OCI-LY1 (cell line): ENCODE results near the gene ZFHX3.

Experiments used
- H2AFZ ChIP-seq: fragments of 200-600 bp; sonication (generic), shearing (Covaris generic); 2 replicates; pipeline ENCODE4 v1.6.0; 2014; ENCODE audit warnings: antibody characterized with exemption, mild to moderate bottlenecking, low read length
- H3F3A ChIP-seq: fragments of 200-600 bp; sonication (generic), shearing (Covaris generic); 2 replicates; pipeline ENCODE4 v1.6.0; 2014; ENCODE audit warnings: mild to moderate bottlenecking, antibody characterized with exemption, low read length, moderate library complexity; ENCODE audit not compliant: insufficient read depth
- H3K27ac ChIP-seq: fragments of 200-600 bp; sonication (generic); 2 replicates; pipeline ENCODE4 v1.5.1; 2014; ENCODE audit warnings: low read length, mixed run types, mild to moderate bottlenecking, low read depth; ENCODE audit not compliant: poor library complexity, severe bottlenecking
- H3K27me3 ChIP-seq: fragments of 200-600 bp; sonication (generic); 2 replicates; pipeline ENCODE4 v1.6.0; 2014; ENCODE audit warnings: antibody characterized with exemption, mild to moderate bottlenecking, low read length, moderate library complexity; ENCODE audit not compliant: insufficient read depth
- H3K36me3 ChIP-seq: fragments of 200-600 bp; sonication (generic); 2 replicates; pipeline ENCODE4 v1.6.1; 2014; ENCODE audit warnings: mild to moderate bottlenecking, antibody characterized with exemption, low read length, moderate library complexity, mixed read lengths; ENCODE audit not compliant: insufficient read depth
- H3K4me1 ChIP-seq: fragments of 200-600 bp; sonication (generic); 2 replicates; pipeline ENCODE4 v1.5.1; 2014; ENCODE audit warnings: mild to moderate bottlenecking, low read length, moderate library complexity; ENCODE audit not compliant: insufficient read depth, severe bottlenecking
- H3K4me2 ChIP-seq: fragments of 200-600 bp; sonication (generic), shearing (Covaris generic); 2 replicates; pipeline ENCODE4 v1.6.1; 2014; ENCODE audit warnings: low read length
- H3K4me3 ChIP-seq: fragments of 200-600 bp; sonication (generic); 2 replicates; pipeline ENCODE4 v1.5.1; 2014; ENCODE audit warnings: low read length, low read depth, mild to moderate bottlenecking, mixed read lengths; ENCODE audit not compliant: poor library complexity, severe bottlenecking
- H3K79me2 ChIP-seq: fragments of 200-600 bp; shearing (Covaris generic); 2 replicates; pipeline ENCODE4 v1.6.1; 2016; ENCODE audit warnings: mixed run types, low read length, mixed read lengths; ENCODE audit not compliant: insufficient read depth
- H3K9ac ChIP-seq: fragments of 200-600 bp; sonication (generic), shearing (Covaris generic); 2 replicates; pipeline ENCODE4 v1.6.1; 2014; ENCODE audit warnings: mild to moderate bottlenecking, low read length, mixed read lengths
- H3K9me2 ChIP-seq: fragments of 200-600 bp; sonication (generic), shearing (Covaris generic); 2 replicates; pipeline ENCODE4 v1.6.1; 2014; ENCODE audit warnings: low read depth, mild to moderate bottlenecking, low read length, mixed read lengths
- H3K9me3 ChIP-seq: fragments of 200-600 bp; shearing (Covaris generic); 2 replicates; pipeline ENCODE4 v1.6.1; 2014; ENCODE audit warnings: low read length, mixed read lengths
- H4K20me1 ChIP-seq: fragments of 200-600 bp; sonication (generic), shearing (Covaris generic); 2 replicates; pipeline ENCODE4 v1.6.0; 2016; ENCODE audit warnings: mild to moderate bottlenecking, low read length; ENCODE audit not compliant: insufficient read depth
- CTCF ChIP-seq: fragments of 200-600 bp; sonication (generic), shearing (Covaris generic); IDR thresholded peaks from 2 replicates; pipeline ENCODE4 v1.5.1; 2017; ENCODE audit warnings: mild to moderate bottlenecking, antibody characterized with exemption, low read length, moderate library complexity, mixed read lengths
- EZH2 ChIP-seq: fragments of 200-600 bp; sonication (generic), shearing (Covaris generic); IDR thresholded peaks from 2 replicates; pipeline ENCODE4 v1.8.0; 2017; ENCODE audit warnings: borderline replicate concordance, mixed run types, mild to moderate bottlenecking, antibody characterized with exemption, low read length, moderate library complexity, mixed read lengths

ZFHX3 gene

GRCh38 chr16:72752004-72752695 lies 295.8 kb downstream of the ZFHX3 start:
- Histone ChIP-seq H3K79me2 (no peaks in the 10 kb centered on the region), H4K20me1 (no peaks in the 10 kb centered on the region), H3K27ac (no peak overlapping the region), H3K9me2 (no peaks in the 10 kb centered on the region), H2AFZ (no peak overlapping the region), H3F3A (no peaks in the 10 kb centered on the region), H3K4me3 (no peak overlapping the region), H3K9ac (no peak overlapping the region), H3K4me2 (no peak overlapping the region), H3K27me3 (no peaks in the 10 kb centered on the region), H3K9me3 (no peaks in the 10 kb centered on the region), H3K4me1 (no peaks in the 10 kb centered on the region), H3K36me3 (no peaks in the 10 kb centered on the region)
- TF ChIP-seq CTCF (no peak), EZH2 (no peak)

- Histone ChIP-seq H3K79me2 (no peaks in the 10 kb centered on the region), H3K27me3 (no peaks in the 10 kb centered on the region), H2AFZ (no peak overlapping the region), H3K27ac (no peak overlapping the region), H3F3A (no peaks in the 10 kb centered on the region), H3K4me2 (no peak overlapping the region), H3K4me1 (no peaks in the 10 kb centered on the region), H3K9me2 (no peaks in the 10 kb centered on the region), H3K4me3 (no peak overlapping the region), H4K20me1 (no peaks in the 10 kb centered on the region), H3K9ac (no peak overlapping the region), H3K36me3 (no peaks in the 10 kb centered on the region), H3K9me3 (no peaks in the 10 kb centered on the region)
- TF ChIP-seq EZH2, result no peak
- no peak for TF ChIP-seq CTCF
These were observed 296.9 kb downstream of the ZFHX3 start for GRCh38 chr16:72751076-72751475.

DNA sequence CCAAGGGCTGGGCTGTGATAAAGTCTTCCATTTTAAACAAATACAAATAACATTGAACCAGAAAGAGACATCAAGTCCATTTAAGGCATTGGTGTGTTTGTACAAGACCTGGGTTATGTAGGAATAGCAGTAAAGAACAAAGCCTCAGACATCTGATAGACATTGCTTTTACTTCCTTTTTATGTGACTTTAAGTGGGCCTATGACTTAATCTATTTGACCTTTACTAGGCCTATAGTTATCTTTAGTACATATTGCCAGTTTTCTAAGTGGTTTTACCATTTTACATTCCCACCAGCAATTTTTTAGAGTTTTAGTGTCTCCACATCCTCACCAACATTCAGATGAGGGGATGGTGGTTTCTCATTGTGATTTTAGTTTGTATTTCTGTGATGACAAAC lies 298.8 kb downstream of the ZFHX3 start:
- no peaks in the 10 kb centered on the region for H3K9me2 ChIP-seq
- no peaks in the 10 kb centered on the region for H3K27me3 ChIP-seq
- H3K27ac ChIP-seq, result no peak overlapping the region
- no peaks in the 10 kb centered on the region for H3K79me2 ChIP-seq
- no peaks in the 10 kb centered on the region for H3K4me1 ChIP-seq
- no peaks in the 10 kb centered on the region for H3K9me3 ChIP-seq
- H3K9ac ChIP-seq, result no peak overlapping the region
- no peaks in the 10 kb centered on the region for H4K20me1 ChIP-seq
- no peaks in the 10 kb centered on the region for H3F3A ChIP-seq
- H3K4me3 ChIP-seq, result no peak overlapping the region
- no peak for TF ChIP-seq EZH2
- no peak overlapping the region for H2AFZ ChIP-seq
- no peak overlapping the region for H3K4me2 ChIP-seq
- no peaks in the 10 kb centered on the region for H3K36me3 ChIP-seq
